Amniotic stem cell (primary cell): Measurements from ENCODE around the gene LHX4.
A peak's percentile ranks its signal among the peaks of the same experiment; 100 is the strongest.

Experiments
- DNase-seq: peaks from one replicate; lab custom pipeline; 2025; lab: John Stamatoyannopoulos, UW

Gene LHX4

DNA sequence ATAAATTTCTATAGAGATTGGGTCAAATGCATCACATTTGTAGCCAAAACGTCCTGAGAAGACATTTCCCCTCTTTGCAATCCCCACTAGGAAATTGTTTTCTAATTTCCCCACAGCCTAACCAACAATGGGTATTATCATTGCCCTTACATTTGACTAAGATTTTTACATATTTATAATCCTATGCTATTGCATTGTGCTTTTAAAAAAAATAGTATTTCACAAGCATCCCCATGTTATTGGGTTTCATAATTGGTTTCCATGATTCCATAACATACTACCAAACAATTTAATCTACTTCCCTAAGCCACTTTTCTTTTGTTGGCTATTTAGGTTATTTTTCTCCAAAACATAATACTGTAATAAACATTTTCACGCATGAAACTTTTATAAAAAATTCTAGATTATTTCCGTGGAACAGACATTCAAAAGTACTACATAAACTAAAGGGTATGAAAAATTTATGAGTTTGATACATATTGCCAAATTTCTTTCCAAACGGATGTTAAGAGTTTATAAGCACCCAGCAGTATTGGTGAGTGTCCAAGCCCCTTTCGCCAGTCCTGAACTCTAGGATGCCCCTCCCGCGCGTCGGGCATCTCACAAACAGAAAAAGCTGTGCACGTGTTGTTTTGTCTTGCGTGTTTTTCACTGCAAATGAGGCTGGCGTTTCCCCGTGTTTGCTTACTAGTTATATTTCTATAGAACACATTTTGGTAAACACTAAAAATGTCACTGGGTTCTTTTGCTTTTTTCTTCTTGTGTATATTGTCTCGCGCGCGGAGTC lies 2.0 kb upstream of the LHX4 start:
- DNase-seq = no peak

DNA sequence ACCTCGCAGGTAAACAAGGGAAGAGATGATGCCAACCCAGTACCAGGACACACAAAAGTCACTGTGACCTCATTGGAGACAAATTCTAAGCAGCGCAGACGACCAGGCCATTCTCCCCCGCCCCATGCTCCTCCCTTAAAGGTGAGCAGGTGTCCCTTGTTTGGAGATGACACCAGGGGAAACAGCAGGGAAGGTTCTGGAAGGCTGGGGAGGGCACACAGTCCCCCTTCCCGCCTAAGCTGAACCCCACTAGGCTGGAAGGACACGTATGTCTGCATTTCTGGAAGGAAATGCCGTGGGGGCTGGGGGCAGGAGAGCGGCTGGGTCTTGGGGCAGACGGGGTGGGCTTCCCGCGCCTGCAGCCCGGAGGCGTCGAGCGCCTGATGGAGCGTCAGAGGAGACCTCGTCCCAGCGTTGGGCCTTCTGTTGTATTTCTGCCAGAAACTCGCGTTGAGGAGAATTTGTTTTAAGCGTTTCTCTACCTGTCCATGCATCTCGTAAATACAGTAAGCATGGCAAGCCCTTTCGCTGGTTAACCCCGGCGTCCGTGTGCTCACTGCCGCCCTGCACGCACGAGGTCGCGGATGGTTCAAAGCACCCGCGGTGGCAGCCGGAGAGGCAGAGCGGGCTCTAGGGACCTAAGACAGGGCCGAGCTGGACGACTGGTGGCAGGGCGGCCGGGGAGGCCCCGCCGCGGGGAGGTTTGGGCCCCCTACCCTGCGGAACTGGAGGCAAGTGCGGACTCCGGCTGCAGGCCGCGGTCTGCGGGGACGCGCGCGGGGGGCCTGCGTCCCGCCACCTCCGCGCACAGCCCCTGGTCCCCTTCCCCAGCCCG lies 1.2 kb upstream of the LHX4 start:
- no peak for DNase-seq

DNA sequence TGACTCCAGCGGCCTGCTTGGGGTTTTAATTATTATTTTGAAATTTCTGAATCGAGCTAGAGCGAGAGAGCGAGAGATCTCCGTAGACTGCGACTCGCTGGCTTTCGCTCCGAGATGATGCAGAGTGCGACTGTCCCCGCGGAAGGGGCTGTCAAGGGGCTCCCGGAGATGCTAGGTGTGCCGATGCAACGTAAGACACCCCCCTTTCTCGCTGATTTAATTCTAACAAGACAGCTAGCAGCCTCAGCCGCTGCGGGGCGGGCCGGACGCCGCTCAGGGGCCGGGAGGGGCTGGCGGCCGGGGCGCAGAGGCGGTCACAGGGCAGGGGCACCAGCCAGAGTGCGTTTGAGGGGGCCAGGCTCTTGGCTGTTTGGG lies 339 bp downstream of the LHX4 start:
- DNase-seq = no peak

DNA sequence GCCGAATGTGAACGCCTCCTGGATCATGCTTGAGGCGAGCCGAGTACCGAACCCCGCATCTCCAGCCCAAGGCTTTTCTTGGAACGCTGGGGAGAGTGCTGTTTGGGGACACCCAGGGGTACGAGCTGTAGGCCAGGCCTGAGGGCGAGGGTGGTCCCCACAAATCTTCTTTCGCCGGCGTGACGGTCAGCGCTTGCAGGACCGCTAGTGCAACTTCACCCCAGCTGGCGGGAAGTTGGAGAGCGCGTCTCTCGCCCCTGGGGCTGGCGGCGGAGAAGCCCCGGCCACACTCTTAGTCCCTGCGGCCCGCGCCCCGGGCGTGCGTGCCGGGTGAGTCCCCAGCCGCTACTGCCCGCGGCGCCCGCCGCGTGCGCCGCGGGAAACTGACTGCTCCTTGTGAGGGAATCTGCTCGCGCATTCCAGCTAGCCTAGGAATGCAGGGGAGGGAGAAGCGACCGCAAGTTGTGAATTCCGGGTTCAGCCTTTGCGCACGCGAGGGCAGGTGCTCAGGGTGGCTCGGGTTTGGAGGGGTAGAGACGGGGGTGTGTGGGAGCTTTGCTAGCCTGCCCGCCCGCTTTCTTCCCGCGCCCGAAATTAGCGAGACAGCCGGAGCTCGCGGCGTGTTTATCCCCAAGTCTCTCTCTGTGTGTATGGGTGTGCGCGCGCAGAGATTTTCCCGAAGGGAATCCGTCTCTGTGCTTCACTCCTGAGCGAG lies 884 bp downstream of the LHX4 start:
- peak; percentile 9 for DNase-seq

DNA sequence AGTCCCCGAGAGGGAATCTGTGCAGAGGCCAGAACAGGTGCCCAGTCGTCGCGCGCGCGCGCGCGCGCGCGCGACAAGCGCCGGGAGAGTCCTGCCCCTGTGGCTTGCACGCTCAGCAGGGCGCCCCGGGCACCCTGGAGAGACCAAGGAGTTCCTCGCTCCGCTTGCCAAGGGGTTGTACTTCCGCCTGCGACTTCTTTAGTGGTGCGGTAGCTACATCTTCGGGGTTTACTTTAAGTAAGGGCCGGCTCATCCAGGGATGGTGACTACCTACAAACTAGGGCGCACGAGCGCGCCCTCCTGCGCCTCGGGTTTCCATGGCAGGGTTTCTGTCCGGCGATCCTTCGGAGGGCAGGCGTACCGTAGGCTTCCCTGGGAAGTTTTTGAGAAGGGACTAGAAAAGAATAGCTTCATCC lies 1.4 kb downstream of the LHX4 start:
- DNase-seq = no peak

DNA sequence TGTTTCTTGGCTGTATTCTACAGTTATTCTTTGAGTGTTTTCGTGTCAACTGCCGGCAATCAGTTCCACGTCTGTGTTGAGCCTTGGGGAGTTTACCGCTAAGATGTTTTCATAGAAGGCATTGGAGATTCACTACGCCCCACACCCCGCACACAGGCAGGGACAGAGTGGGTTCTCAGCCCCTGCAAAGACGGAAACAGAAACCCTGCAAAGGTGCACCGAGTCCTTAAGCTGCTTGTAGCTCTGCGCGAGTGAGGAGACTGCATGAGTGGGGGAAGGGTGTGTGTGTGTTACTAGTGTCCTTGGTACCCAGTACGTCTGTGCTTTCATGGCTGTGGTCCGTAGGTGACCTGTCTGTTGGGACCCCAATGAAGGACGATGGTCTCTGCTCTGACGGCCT lies 1.9 kb downstream of the LHX4 start:
- DNase-seq = no peak

- DNase-seq = no peak
Observed at GRCh38 chr1:180232521-180233043, 2.5 kb downstream of the LHX4 start.

GRCh38 chr1:180233191-180234011 lies 3.3 kb downstream of the LHX4 start:
- no peak for DNase-seq

DNA sequence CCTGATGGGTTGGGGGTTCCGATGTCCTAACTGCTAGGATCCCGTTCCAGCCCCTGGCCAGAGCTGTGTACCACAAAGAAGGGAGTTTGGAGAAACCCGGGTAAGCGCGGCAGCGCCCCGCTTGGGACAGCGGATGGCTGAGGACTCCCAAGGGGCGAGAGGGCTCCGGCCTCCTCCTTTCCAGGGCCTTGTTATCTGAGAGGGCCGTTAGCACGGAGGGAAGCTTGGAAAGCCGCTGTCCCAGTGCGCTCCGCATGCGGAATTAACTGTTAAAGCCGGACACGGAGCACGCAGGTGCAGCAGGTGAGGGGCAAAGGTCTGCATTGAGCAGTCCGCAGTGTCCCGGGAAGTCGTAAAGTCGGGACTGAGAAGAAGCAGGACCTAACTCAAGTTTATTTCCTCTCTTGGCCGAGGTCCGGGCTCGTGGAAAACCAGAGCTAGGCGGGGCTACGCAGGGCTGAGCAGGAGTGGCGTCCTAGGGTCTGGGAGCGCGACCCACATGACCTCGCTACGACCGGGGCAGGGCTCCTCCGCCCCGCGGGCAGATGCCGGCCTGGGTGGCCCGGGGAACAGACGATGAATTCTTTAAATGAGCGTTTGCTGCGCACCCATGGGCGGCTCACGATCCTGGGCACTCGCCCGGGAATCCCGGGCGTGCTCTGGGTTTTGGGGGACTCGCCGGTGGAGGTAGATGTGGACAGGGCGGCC lies 4.5 kb downstream of the LHX4 start:
- no peak for DNase-seq

DNA sequence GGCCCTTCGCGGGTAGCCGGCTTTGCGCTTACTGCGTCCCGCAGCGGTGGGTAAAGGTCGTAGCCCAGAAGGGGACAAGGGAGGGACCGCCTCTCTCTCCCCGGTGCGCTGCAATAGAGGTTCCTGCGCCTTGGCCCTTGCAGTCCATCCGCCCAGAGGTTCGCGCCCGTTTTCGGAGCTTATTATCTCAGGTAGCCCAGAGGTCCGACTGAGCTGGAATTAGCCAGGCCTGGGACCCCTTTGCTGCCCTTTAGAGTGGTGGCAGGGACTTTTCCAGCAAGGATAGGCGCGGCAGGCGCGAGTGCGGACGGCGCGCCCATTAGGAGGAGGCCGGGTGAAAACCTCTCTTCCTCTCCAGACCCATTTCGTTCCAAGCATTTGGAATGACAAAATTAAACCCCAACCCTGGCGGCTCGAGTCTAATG lies 5.0 kb downstream of the LHX4 start:
- DNase-seq = no peak

DNA sequence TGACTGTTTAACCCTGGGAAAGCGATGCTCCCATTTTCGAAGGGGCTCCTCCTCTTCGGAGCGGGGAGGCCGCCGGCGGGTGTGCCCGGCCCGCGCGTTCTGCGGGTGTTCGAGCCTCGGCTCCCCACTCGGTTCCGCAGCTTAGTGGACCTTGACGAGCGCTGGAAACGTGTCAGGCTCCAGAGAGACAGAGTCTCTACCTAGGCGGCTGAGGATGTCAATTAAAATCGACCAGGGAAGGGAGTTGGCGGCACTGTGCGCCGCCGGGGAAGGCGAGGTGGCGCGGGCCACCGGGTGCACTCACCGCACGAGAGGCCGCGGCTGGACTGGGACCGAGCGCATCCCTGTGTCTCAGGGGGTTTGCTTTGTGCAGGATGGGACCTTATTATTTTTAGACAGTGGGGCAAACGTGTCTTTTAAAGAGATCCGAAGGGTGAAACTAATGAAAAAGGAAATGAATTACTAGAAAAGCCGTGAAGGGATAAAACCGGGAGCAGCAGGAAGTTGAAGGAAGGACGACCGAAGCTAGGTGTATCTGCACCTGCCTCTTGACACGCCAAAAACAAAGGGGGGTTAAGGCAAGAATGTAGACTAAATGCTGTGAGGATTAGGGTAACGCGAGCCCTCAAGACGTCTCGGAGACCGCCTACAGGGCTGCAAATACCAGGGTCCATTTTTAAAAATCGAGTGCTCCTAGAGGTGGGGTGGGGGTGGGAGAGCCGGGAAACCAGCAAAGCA lies 5.6 kb downstream of the LHX4 start:
- DNase-seq = no peak

- DNase-seq = no peak
Observed at GRCh38 chr1:180236698-180237509, 6.8 kb downstream of the LHX4 start.

GRCh38 chr1:180237869-180238476 lies 7.9 kb downstream of the LHX4 start:
- no peak for DNase-seq

DNA sequence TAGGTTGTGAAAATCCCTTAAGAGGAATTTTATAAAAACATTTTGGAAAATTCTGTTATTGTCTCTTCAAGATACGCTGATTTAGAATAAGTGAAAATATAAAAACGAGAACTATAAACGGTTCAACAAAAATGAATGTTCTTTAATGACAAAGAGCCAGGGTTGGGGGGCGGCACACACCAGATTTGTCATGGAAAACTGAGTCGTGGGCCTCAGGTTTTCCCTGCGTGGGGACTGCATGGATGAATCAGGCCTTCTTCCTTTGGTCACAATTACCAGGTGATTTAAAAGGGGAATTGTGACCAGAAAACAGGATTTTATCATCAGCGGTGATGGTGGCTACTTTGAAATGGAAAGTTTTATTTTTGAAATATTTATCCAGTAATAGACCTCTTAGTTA lies 8.6 kb downstream of the LHX4 start:
- DNase-seq = no peak

DNA sequence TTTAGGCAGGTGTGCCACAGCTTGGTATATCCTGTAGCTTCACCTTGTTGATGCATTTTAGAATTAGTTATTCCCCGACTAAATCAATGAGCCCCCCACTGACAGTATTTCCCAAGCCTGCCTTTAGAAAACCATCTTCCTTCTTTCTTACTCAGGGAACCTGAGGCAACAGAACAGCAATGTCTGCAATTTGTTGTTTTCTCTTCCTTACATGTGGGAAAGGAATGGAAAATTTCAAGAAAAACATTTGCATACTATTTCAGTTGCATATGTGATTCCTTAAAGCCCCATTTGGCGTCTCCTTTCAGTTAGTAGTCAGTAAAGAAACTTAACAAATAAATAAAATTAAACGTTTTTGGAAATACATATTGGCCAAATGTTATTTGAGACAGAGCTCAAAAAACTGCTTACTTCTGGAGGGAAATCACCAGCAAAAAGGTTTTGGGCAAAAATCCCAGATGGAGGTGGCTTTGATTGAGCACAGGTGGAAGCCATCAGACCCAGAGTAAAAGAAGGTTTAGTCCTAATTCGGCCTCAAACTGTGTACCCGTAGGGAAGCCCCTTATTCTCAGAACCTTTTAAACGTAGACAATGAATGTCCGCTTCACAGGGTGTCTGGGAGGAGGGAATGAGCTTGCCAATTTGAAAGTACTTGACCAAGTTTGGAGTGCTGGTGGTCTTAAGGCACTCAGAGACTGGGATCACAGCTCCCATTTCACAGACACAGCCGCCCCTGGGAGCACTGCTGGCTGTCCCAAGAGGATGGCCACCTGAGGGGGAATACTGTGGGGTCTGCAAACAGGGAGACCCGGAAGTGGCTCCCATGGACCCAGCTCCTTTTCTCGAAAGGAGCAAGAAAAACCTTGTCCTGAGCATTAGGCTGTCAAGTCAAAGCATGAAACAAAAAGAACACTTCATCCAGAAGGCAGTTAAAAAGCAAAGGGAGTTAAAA lies 9.4 kb downstream of the LHX4 start:
- no peak for DNase-seq

GRCh38 chr1:180241716-180242544 lies 11.9 kb downstream of the LHX4 start:
- DNase-seq = no peak
